HepG2 (cell line): ENCODE measurements around the gene CNTN4. TPM values are rescaled to one million over a fixed set of nuclear protein-coding genes. Genes with fewer than 3 reads are reported as not detected.

Experiments
- ATAC-seq: fragments of 200-7000 bp; cut with Tn5 transposase; 3 replicates; pipeline ENCODE4 v1.9.1; 2020; ENCODE audit warnings: mild to moderate bottlenecking, moderate library complexity
- BruUV-seq: library from RNA; stranded (reverse); fragments of 400-500 nt; replicated peaks from 2 replicates; lab custom pipeline; 2021; lab: Mats Ljungman, UMichigan
- CTCF ChIA-PET: fragments of 300-600 bp; formaldehyde crosslinking; extraction: SDS; loops from one replicate; lab custom pipeline; 2021; ENCODE audit warnings: low total read pairs, inconsistent platforms, low intra/inter-chr PET ratio; lab: Yijun Ruan, JAX
- POLR2A ChIA-PET: fragments of 350-600 bp; sonication (Branson Sonifier 250); formaldehyde crosslinking; loops from one replicate; lab custom pipeline; 2020; ENCODE audit warnings: antibody characterized with exemption, inconsistent platforms; lab: Yijun Ruan, JAX
- DNase-seq: peaks from one replicate; pipeline ENCODE4 v3.0.0-alpha.2; 2015; ENCODE audit warnings: low spot score
- FAIRE-seq: peaks from 3 replicates; lab custom pipeline; 2011; peaks lifted over from hg19 to GRCh38; lab: Jason Lieb, UNC
- H2AFZ ChIP-seq: one replicate; pipeline ENCODE4 v1.6.1; 2011; ENCODE audit warnings: low read length, inconsistent platforms
- H3K27ac ChIP-seq: fragments of 300-600 bp; 3 replicates; pipeline ENCODE4 v1.8.0; 2011; ENCODE audit warnings: mixed run types, mild to moderate bottlenecking, mixed read lengths, low read length, inconsistent platforms; ENCODE audit not compliant: insufficient read depth; ENCODE audit errors: extremely low read length
- H3K27me3 ChIP-seq, 2 experiments: fragments of 200-600 bp in 1 of 2; 2 replicates in 1 of 2; 3 replicates in 1 of 2; pipeline versions ENCODE4 v1.6.0 to v1.8.0; 2011; ENCODE audit warnings: low read length in 2 of 2, mild to moderate bottlenecking in 2 of 2, moderate library complexity in 2 of 2, inconsistent platforms in 1 of 2; ENCODE audit not compliant: insufficient read depth in 2 of 2, control insufficient read depth in 1 of 2
- H3K36me3 ChIP-seq, 2 experiments: fragments of 200-600 bp in 1 of 2; replicated peaks in 1 of 2; 2 replicates in 1 of 2; 3 replicates in 1 of 2; pipeline versions ENCODE4 v1.5.1 to v1.8.0; 2011; ENCODE audit warnings: low read length in 2 of 2, inconsistent platforms in 1 of 2; ENCODE audit not compliant: insufficient read depth in 2 of 2, control insufficient read depth in 1 of 2
- H3K4me1 ChIP-seq: 2 replicates; pipeline ENCODE4 v1.5.1; 2012; ENCODE audit warnings: low read length, inconsistent platforms; ENCODE audit not compliant: insufficient read depth
- H3K4me2 ChIP-seq: 2 replicates; pipeline ENCODE4 v1.6.0; 2011; ENCODE audit warnings: low read depth, low read length, inconsistent platforms
- H3K4me3 ChIP-seq, 3 experiments: fragments of 200-600 bp in 1 of 3; sonication (generic), shearing (Covaris generic) in 1 of 3; replicated peaks in 1 of 3; 2 replicates each; pipeline ENCODE4 v1.5.1; 2011 to 2016; ENCODE audit warnings: low read length in 3 of 3, inconsistent platforms in 2 of 3, low read depth in 2 of 3, mild to moderate bottlenecking in 2 of 3, control low read depth in 1 of 3, mixed read lengths in 1 of 3; ENCODE audit not compliant: insufficient read depth in 1 of 3
- H3K79me2 ChIP-seq: one replicate; pipeline ENCODE4 v1.6.1; 2011; ENCODE audit warnings: low read length, inconsistent platforms; ENCODE audit not compliant: insufficient read depth
- H3K9ac ChIP-seq: 2 replicates; pipeline ENCODE4 v1.6.0; 2011; ENCODE audit warnings: mild to moderate bottlenecking, low read depth, low read length, inconsistent platforms; ENCODE audit not compliant: insufficient read depth
- H3K9me3 ChIP-seq: 2 replicates; pipeline ENCODE4 v1.5.1; 2012; ENCODE audit warnings: mild to moderate bottlenecking, low read length
- H4K20me1 ChIP-seq: 2 replicates; pipeline ENCODE4 v1.6.0; 2011; ENCODE audit warnings: inconsistent platforms, mild to moderate bottlenecking, low read length, moderate library complexity; ENCODE audit not compliant: insufficient read depth
- ATF1 ChIP-seq: IDR thresholded peaks from 2 replicates; pipeline ENCODE4 v1.6.1; 2016; ENCODE audit warnings: mild to moderate bottlenecking, control low read depth
- CHCHD3 ChIP-seq: sonication (generic); formaldehyde crosslinking; IDR thresholded peaks from 2 replicates; pipeline ENCODE4 v1.8.0; 2022; ENCODE audit warnings: mild to moderate bottlenecking, missing genetic modification reagents, moderate library complexity
- ELF3 ChIP-seq: IDR thresholded peaks from 2 replicates; pipeline ENCODE4 v1.6.1; 2016; ENCODE audit warnings: missing genetic modification reagents, missing compliant biosample characterization
- MIER3 ChIP-seq: IDR thresholded peaks from 2 replicates; pipeline ENCODE4 v1.6.1; 2016; ENCODE audit warnings: missing compliant biosample characterization, borderline replicate concordance
- MTA1 ChIP-seq: sonication (generic); formaldehyde crosslinking; IDR thresholded peaks from 2 replicates; pipeline ENCODE4 v1.4.0; 2020; ENCODE audit warnings: missing genetic modification reagents, mild to moderate bottlenecking, borderline replicate concordance
- SMAD9 ChIP-seq: sonication (generic); formaldehyde crosslinking; IDR thresholded peaks from 2 replicates; pipeline ENCODE4 v1.5.1; 2020; ENCODE audit warnings: mild to moderate bottlenecking, missing genetic modification reagents
- TBX2 ChIP-seq: sonication (generic); formaldehyde crosslinking; IDR thresholded peaks from 2 replicates; pipeline ENCODE4 v1.5.0; 2020; ENCODE audit warnings: missing genetic modification reagents, mild to moderate bottlenecking, borderline replicate concordance
- TGIF2 ChIP-seq: IDR thresholded peaks from 2 replicates; pipeline ENCODE4 v1.6.1; 2016; ENCODE audit warnings: control low read depth, missing compliant biosample characterization
- ZFYVE20 ChIP-seq: sonication (generic); formaldehyde crosslinking; IDR thresholded peaks from 2 replicates; pipeline ENCODE4 v1.8.0; 2023; ENCODE audit warnings: low read depth, mild to moderate bottlenecking, moderate library complexity, missing genetic modification reagents, borderline replicate concordance
- ZNF414 ChIP-seq: sonication (generic); formaldehyde crosslinking; IDR thresholded peaks from 2 replicates; pipeline ENCODE4 v1.5.0; 2020; ENCODE audit warnings: missing genetic modification reagents
- ZNF614 ChIP-seq: IDR thresholded peaks from 2 replicates; pipeline ENCODE4 v1.6.1; 2018; ENCODE audit warnings: missing biosample characterization, missing genetic modification reagents, inconsistent platforms, borderline replicate concordance
- WGBS: methylation state at CpG from one replicate; pipeline ENCODE4 v1.1.6; 2017; ENCODE audit warnings: low lambda C conversion rate; 5-methylcytosine and 5-hydroxymethylcytosine counted together
- in situ Hi-C: cut with HindIII; loops from 2 replicates; pipeline ENCODE4 v1.10.0; 2017; ENCODE audit warnings: low pct_unique_long_range_greater_than_20kb; ENCODE audit not compliant: extremely low pct_ligation_motif_present
- intact Hi-C: fragments of 100-400 bp; cut with micrococcal nuclease; formaldehyde crosslinking; loops from one replicate; pipeline ENCODE4 v1.10.0; 2022; ENCODE audit not compliant: unreplicated experiment
- polyA plus RNA-seq, 8 experiments: library from polyadenylated mRNA; depleted of rRNA in 3 of 8; stranded (reverse) in 7 of 8; unstranded in 1 of 8; fragments of >200 nt; fragmentation: Illumina TruSeq in 4 of 8; extraction: Trizol in 4 of 8; gene quantifications; 2 replicates each; pipeline versions ENCODE4 v1.2.1 to v1.2.3, GENCODE V29; 2011 to 2016; ENCODE audit warnings: low read depth in 4 of 8, missing spikeins in 1 of 8, mixed read lengths in 1 of 8; ENCODE audit not compliant: insufficient read depth in 1 of 8
- total RNA-seq, 5 experiments: library from RNA; depleted of rRNA; stranded (reverse); fragments of >200 nt; fragmentation: Illumina TruSeq; extraction: Trizol; gene quantifications; 2 replicates each; pipeline ENCODE4 v1.2.3, GENCODE V29; 2016; ENCODE audit warnings: low read depth in 1 of 5
- TF ChIP-seq, protein P1 (sequence below): sonication (generic); formaldehyde crosslinking; IDR thresholded peaks from 2 replicates; pipeline ENCODE4 v1.4.0; 2020; ENCODE audit warnings: mild to moderate bottlenecking, missing genetic modification reagents
- TF ChIP-seq, protein P2 (sequence below): IDR thresholded peaks from 2 replicates; pipeline ENCODE4 v1.6.1; 2016; ENCODE audit warnings: missing compliant biosample characterization, missing genetic modification reagents, borderline replicate concordance

CNTN4 gene
- total and polyA plus RNA-seq, 2 of the 13 experiments (the other 11 are each of a cell fraction or from before 2014, with no cell fraction given) = 0.01 to 0.13 TPM

DNA sequence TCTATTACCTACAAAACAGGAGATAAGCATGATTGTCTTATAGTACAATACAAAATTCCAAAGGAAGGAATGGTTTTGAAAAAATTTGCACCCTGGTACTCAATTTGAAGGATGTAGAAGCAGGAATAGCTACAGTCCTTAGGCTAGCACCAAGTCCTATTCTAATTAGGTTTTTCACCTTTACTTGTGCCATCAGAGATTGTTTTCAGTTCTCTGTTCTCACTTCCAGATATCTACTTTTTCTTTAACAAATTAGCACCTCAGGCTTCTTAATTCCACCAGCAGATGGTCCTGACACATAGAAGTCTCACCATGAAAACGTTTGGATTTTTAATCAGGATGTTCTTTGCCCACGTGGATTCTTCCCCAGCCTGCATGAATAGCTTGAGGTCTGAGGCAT, 967.7 kb downstream of the CNTN4 start:
- ATAC-seq = no peak

More for the DNA sequence above, 967.7 kb downstream of the CNTN4 start:
- DNase-seq = no peak
- in situ Hi-C loops = no loop called here
- Histone ChIP-seq H3K36me3 (no peaks in the 10 kb centered on the region), H3K9me3 (no peaks in the 10 kb centered on the region), H3K4me1 (no peaks in the 10 kb centered on the region), H3K27me3 (peaks cover 0 to 21% of the 10 kb centered on the region in 2 experiments; a peak in 2 of 5 replicates), H3K9ac (no peak overlapping the region), H3K27ac (no peak overlapping the region), H4K20me1 (no peaks in the 10 kb centered on the region), H2AFZ (no peak overlapping the region), H3K79me2 (no peaks in the 10 kb centered on the region), H3K4me3 (no peak overlapping the region), H3K4me2 (no peak overlapping the region)
- FAIRE-seq = no peak
- 0% methylated on average over 2 of the region's 2 CpGs for WGBS
- POLR2A ChIA-PET = no interaction called here
- intact Hi-C loops = no loop called here
- TF ChIP-seq ZNF614 (CRISPR knock-in tag) (no peak), MIER3 (no peak), TGIF2 (no peak), MTA1 (CRISPR knock-in tag) (no peak), CHCHD3 (CRISPR knock-in tag) (no peak), ZFYVE20 (CRISPR knock-in tag) (no peak), TBX2 (no peak), ELF3 (CRISPR knock-in tag) (no peak), ZNF414 (CRISPR knock-in tag) (no peak), ATF1 (CRISPR knock-in tag) (no peak), SMAD9 (CRISPR knock-in tag) (no peak)
- TF ChIP-seq, protein P1, sequence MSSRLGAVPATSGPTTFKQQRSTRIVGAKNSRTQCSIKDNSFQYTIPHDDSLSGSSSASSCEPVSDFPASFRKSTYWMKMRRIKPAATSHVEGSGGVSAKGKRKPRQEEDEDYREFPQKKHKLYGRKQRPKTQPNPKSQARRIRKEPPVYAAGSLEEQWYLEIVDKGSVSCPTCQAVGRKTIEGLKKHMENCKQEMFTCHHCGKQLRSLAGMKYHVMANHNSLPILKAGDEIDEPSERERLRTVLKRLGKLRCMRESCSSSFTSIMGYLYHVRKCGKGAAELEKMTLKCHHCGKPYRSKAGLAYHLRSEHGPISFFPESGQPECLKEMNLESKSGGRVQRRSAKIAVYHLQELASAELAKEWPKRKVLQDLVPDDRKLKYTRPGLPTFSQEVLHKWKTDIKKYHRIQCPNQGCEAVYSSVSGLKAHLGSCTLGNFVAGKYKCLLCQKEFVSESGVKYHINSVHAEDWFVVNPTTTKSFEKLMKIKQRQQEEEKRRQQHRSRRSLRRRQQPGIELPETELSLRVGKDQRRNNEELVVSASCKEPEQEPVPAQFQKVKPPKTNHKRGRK (CRISPR knock-in tag) = no peak
- TF ChIP-seq, protein P2, sequence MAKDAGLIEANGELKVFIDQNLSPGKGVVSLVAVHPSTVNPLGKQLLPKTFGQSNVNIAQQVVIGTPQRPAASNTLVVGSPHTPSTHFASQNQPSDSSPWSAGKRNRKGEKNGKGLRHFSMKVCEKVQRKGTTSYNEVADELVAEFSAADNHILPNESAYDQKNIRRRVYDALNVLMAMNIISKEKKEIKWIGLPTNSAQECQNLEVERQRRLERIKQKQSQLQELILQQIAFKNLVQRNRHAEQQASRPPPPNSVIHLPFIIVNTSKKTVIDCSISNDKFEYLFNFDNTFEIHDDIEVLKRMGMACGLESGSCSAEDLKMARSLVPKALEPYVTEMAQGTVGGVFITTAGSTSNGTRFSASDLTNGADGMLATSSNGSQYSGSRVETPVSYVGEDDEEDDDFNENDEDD = no peak
- CTCF ChIA-PET = no interaction called here
- no TSS peak for BruUV-seq
